Posterior vena cava (tissue), 2 donors: ENCODE data around the gene PPME1. TPM values are rescaled to one million over a fixed set of nuclear protein-coding genes. Genes with fewer than 3 reads are reported as not detected.
"Not testable (repeated sequence)": the region's sequence is repeated elsewhere in the genome, so short reads cannot be mapped to it uniquely, and the experiment has no call there.

Experiments used
- DNase-seq: peaks from one replicate; pipeline ENCODE4 v3.0.0-alpha.2; 2020; ENCODE audit warnings: low spot score
- intact Hi-C, 2 donors: fragments of 100-400 bp; cut with DNase I; formaldehyde crosslinking; loops; one replicate each; pipeline versions ENCODE4 v1.14.1 to v1.14.2; 2022 to 2023
- long read RNA-seq, 2 donors: library from polyadenylated mRNA; unstranded; transcript quantifications; one replicate each; pipeline ENCODE4 v2.0.0, GENCODE V29; 2020 to 2021
- total RNA-seq, 2 donors: library from RNA; stranded (reverse); fragmentation: NEBNext Ultra II Directional; extraction: Animal tissue kit (Norgen Biotek cat#: 25700); gene quantifications; one replicate each; pipeline ENCODE4 v1.2.1, GENCODE V29; 2021
- donor health status: DM: yes; HTN: yes; CAD: no.
- donor health status: DM: yes; HTN: yes; CAD: no.

Gene PPME1, protein sequence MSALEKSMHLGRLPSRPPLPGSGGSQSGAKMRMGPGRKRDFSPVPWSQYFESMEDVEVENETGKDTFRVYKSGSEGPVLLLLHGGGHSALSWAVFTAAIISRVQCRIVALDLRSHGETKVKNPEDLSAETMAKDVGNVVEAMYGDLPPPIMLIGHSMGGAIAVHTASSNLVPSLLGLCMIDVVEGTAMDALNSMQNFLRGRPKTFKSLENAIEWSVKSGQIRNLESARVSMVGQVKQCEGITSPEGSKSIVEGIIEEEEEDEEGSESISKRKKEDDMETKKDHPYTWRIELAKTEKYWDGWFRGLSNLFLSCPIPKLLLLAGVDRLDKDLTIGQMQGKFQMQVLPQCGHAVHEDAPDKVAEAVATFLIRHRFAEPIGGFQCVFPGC
- total RNA-seq = 10 to 100 TPM; 30.0 to 34.0 TPM
- long read RNA-seq, donor 1, transcript PPME1-201 (14 exons, 2,677 nt) = major isoform, 12 of 21 reads
- long read RNA-seq, donor 1, partial matches to known transcripts = 1 of 21 reads
- long read RNA-seq, donor 1, other reads (novel, unspliced or antisense) = 6 of 21 reads
- long read RNA-seq, donor 2, transcript PPME1-201 (14 exons, 2,677 nt) = major isoform, 87 of 100 reads
- long read RNA-seq, donor 2, partial matches to known transcripts = 4 of 100 reads
- long read RNA-seq, donor 2, other reads (novel, unspliced or antisense) = 4 of 100 reads

DNA sequence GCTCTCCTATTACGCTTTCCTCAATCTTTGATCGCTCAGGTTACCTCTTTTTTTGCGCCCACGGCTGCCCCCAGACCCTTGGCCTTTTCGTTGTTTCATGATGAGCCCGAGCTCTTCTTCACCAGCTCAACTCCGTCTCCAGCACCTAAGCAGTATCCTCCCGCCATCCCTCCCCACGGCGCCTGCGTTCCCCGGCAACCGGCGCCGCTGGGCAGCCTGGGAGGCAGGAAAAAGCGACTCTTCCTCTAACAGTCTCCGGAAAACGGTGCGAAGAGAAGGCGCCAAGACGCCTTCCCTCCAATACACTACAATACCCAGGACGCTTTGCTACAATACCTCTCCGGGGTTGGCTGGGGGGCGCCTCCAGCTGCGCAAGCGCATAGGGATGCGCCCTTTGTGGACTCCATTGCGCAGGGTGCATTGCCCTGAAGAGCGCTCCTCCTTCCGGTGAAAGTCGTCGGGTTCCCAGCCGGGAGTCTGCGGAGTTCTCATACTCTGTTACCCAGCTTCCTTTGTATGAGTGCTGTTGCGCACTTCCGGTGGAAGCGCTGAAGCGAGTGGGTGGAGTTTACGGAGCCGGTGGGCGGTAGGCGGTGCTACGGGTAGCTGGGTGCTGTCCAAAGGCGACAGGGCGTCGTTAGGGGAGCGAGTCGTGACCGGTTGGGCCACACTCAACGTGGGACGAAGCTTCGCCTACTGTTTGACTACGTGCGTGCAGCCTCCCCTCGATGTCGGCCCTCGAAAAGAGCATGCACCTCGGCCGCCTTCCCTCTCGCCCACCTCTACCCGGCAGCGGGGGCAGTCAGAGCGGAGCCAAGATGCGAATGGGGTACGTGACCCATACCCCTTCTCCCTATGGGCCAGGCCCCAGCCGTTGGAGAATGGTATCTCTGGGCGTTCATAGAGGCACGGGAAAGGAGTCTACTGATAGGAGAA lies at the start of gene PPME1, which contains the start of gene C2CD3:
Gene PPME1, plus strand, starts transcription at position 596 of the 936 bp plus-strand sequence. Its CDS starts 133 bp downstream, at position 729.
Gene C2CD3, minus strand, starts transcription at position 309 of the 936 bp plus-strand sequence. Its CDS starts 210 bp downstream, at position 99.
- intact Hi-C loops = no loop called here
- peak; percentile 100 for DNase-seq

GRCh38 chr11:74121804-74122203 lies 49.3 kb upstream of the PPME1 start:
- intact Hi-C loops = no loop called here
- no peak for DNase-seq

GRCh38 chr11:74123008-74123448 lies 48.1 kb upstream of the PPME1 start:
- intact Hi-C loops = no loop called here

DNA sequence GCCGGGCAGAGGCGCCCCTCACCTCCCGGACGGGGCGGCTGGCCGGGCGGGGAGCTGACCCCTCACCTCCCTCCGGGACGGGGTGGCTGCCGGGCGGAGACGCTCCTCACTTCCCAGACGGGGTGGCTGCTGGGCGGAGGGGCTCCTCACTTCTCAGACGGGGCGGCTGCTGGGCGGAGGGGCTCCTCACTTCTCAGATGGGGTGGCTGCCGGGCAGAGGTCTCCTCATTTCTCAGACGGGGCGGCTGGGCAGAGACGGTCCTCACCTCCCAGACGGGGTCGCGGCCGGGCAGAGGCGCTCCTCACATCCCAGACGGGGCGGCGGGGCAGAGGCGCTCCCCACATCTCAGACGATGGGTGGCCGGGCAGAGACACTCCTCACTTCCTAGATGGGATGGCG lies 42.0 kb upstream of the PPME1 start:
- intact Hi-C loops, DNase-seq: not testable (repeated sequence)

More at GRCh38 chr11:74123008-74123448, 48.1 kb upstream of the PPME1 start:
- DNase-seq = no peak

- intact Hi-C loops = no loop called here
- no peak for DNase-seq
These were observed 38.3 kb upstream of the PPME1 start for GRCh38 chr11:74132833-74133232.

DNA sequence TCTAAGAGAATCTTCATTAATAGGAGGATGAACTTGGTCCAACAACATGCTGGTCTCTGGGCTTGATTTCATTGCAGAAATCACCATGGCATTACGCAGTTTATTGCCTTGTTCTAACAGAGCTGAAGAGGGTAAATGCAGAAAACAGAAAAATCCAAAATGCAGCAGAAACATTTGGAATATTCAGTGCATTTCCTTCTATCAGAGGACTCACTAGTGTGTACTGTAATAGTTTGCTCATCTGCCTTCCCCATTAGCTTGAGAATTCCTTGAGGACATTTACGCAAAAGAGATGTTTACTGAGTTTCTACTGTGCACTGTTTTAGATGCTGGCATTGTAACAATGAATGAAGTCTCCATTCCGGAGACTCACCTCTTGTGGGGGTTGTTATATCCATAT lies 37.7 kb upstream of the PPME1 start:
- intact Hi-C loops = no loop called here
- DNase-seq = no peak

DNA sequence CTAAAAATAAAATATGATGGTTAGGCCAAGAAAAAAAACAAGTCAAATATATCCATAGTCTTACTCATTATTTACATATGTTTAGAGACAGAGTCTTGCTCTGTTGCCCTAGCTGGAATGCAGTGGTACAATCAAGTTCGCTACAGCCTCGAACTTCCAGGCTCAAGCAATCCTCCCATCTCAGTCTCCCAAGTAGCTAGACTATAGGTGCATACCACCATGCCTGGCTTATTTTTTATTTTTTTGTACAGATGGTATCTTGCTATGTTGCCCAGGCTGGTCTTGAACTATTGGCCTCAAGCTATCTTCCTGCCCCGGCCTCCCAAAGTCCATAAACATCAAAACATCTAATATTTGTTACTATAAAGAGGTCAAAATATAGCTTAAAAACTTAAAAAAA lies 36.4 kb upstream of the PPME1 start:
- intact Hi-C loops = no loop called here
- DNase-seq = no peak

GRCh38 chr11:74135127-74135840 lies 35.8 kb upstream of the PPME1 start:
- intact Hi-C loops = no loop called here
- DNase-seq = no peak

GRCh38 chr11:74138021-74138420 lies 33.1 kb upstream of the PPME1 start:
- intact Hi-C loops = no loop called here
- no peak for DNase-seq

DNA sequence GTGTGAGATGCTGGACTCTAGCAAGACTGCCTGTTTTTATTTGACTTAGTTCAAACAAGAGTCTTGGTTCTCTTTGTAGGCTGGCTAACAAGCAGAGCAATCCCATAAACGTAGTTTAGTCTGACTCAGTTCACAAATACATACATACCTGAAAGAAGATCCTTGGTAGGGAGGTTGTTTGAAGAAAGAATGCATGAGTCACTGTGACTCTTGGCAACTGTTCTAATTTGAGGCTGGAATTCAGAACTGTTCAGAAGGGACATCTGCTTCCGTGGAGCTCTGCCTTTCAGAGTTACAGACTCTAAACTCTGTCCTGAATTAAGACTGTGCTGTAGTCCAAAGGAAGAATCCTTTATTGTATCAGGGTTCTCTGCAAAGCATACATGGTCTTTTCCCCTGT lies 32.5 kb upstream of the PPME1 start:
- no peak for DNase-seq
- intact Hi-C loops = no loop called here

DNA sequence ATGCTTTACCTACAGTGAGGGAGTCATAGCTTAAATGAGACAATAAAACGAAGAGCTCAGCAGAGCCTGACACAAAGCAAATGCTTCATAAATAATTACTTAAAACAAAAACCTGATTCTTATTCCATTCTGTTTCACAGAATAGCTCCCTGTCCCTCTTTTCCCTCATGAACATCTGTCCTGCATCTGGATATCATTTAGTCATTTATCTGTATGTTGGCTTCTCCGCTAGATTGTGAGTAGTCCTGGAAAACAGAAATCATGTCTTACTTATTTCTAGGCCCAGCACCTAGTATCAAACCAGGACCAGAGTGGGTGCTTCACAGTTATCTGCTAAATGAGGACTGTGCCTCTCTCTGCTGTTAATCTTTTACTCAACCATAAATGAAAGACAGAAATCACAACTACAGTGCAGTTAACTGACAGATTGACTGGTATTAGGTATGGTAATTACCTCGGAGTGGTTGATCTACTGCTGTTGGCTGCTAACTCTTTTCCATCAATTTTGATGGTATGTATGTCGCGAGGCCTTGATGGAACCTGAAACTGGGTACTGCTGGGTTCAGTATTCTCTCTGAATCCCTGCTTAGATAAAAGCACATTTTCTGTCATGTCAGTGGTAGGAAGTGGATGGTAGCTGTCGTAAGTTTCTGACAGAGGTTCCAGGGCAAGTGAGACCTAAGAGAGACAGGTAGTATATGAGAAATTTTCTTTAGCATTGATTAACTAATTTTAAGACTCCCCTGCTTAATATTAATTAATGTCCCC lies 31.8 kb upstream of the PPME1 start:
- intact Hi-C loops = no loop called here
- no peak for DNase-seq

GRCh38 chr11:74139919-74140431 lies 31.1 kb upstream of the PPME1 start:
- intact Hi-C loops, DNase-seq: not testable (repeated sequence)

GRCh38 chr11:74141241-74141695 lies 29.8 kb upstream of the PPME1 start:
- DNase-seq = no peak
- intact Hi-C loops = no loop called here

GRCh38 chr11:74141908-74142307 lies 29.2 kb upstream of the PPME1 start:
- intact Hi-C loops = no loop called here
- DNase-seq = no peak

- intact Hi-C loops = no loop called here
These were observed 28.5 kb upstream of the PPME1 start for GRCh38 chr11:74142624-74143023.

GRCh38 chr11:74144592-74144991 lies 26.5 kb upstream of the PPME1 start:
- no peak for DNase-seq
- intact Hi-C loops = no loop called here

More at GRCh38 chr11:74142624-74143023, 28.5 kb upstream of the PPME1 start:
- no peak for DNase-seq

GRCh38 chr11:74147199-74147929 lies 23.7 kb upstream of the PPME1 start:
- no peak for DNase-seq
- intact Hi-C loops = no loop called here
